Parathyroid adenoma (tissue), 2 donors: ENCODE data around the gene RPP14.

Source experiments
- H2AFZ ChIP-seq: fragments of 300-600 bp; sonication (generic); one replicate; pipeline ENCODE4 v1.7.0; 2017; ENCODE audit warnings: antibody characterized with exemption, mild to moderate bottlenecking
- H3K27ac ChIP-seq: fragments of 300-600 bp; sonication (generic); one replicate; pipeline ENCODE4 v1.7.0; 2017
- H3K27me3 ChIP-seq: fragments of 300-600 bp; sonication (generic); one replicate; pipeline ENCODE4 v1.7.0; 2017; ENCODE audit warnings: low read length; ENCODE audit not compliant: control insufficient read depth, insufficient read depth
- H3K36me3 ChIP-seq: fragments of 300-600 bp; sonication (generic); one replicate; pipeline ENCODE4 v1.7.0; 2017; ENCODE audit warnings: low read length; ENCODE audit not compliant: control insufficient read depth, insufficient read depth
- H3K4me1 ChIP-seq: fragments of 300-600 bp; sonication (generic); one replicate; pipeline ENCODE4 v1.7.0; 2017; ENCODE audit warnings: control low read depth
- H3K4me2 ChIP-seq: fragments of 300-600 bp; sonication (generic); one replicate; pipeline ENCODE4 v1.7.0; 2017; ENCODE audit warnings: low read length
- H3K4me3 ChIP-seq: fragments of 300-600 bp; sonication (generic); one replicate; pipeline ENCODE4 v1.7.0; 2017; ENCODE audit warnings: low read depth, low read length
- H3K79me2 ChIP-seq: fragments of 300-600 bp; sonication (generic); one replicate; pipeline ENCODE4 v1.7.0; 2017; ENCODE audit warnings: control low read depth
- H3K9ac ChIP-seq: fragments of 300-600 bp; sonication (generic); one replicate; pipeline ENCODE4 v1.7.0; 2017; ENCODE audit warnings: mild to moderate bottlenecking
- H3K9me3 ChIP-seq: fragments of 300-600 bp; sonication (generic); one replicate; pipeline ENCODE4 v1.7.0; 2017; ENCODE audit warnings: low read length; ENCODE audit not compliant: control insufficient read depth
- CTCF ChIP-seq: fragments of 300-600 bp; sonication (generic); IDR thresholded peaks from one replicate; pipeline ENCODE4 v1.7.0; 2017; ENCODE audit warnings: antibody characterized with exemption, mild to moderate bottlenecking
- donor health status: primary hyperparathyroidism.

RPP14 gene

DNA sequence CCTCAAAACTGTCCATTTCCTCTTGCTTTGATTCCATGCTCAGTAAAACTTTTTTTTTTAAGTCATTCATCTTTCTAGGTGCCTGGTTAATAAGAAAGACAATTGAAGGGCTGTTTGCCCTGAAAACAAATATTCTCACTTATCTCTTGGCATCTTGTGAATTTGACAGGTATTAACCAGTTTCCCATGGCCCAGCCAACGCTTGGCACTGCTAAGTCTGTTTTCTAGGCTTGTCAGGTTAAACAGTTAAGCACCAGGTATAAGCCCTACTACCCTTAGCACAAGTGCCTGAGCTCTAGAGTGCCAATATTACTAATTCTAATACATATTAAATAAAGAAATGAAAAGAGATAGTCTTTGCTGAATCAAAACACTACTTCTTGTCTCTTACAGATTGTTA, 63.0 kb downstream of the RPP14 start:
- H3K79me2 ChIP-seq, result peaks cover 19% of the 10 kb centered on the region
- no peak overlapping the region for H3K4me2 ChIP-seq
- no peak overlapping the region for H2AFZ ChIP-seq
- H3K36me3 ChIP-seq, result no peaks in the 10 kb centered on the region
- no peaks in the 10 kb centered on the region for H3K9me3 ChIP-seq
- H3K27ac ChIP-seq, result no peak overlapping the region
- H3K4me1 ChIP-seq, result peaks cover 11% of the 10 kb centered on the region
- no peaks in the 10 kb centered on the region for H3K27me3 ChIP-seq
- no peak overlapping the region for H3K4me3 ChIP-seq
- H3K9ac ChIP-seq, result no peak overlapping the region
- no peak for TF ChIP-seq CTCF
